Rectal smooth muscle tissue (tissue), 1 donor: ENCODE data around the gene METTL8.

ENCODE experiments used
- H3K27ac ChIP-seq: one replicate; pipeline ENCODE4 v1.7.0; 2013; ENCODE audit warnings: low read depth, low read length, inconsistent platforms
- H3K27me3 ChIP-seq: one replicate; pipeline ENCODE4 v1.7.0; 2013; ENCODE audit warnings: low read length; ENCODE audit not compliant: control insufficient read depth, insufficient read depth
- H3K36me3 ChIP-seq: one replicate; pipeline ENCODE4 v1.7.0; 2013; ENCODE audit warnings: low read length; ENCODE audit not compliant: control insufficient read depth, insufficient read depth
- H3K4me1 ChIP-seq: one replicate; pipeline ENCODE4 v1.7.0; 2013; ENCODE audit warnings: low read length; ENCODE audit not compliant: control insufficient read depth, insufficient read depth
- H3K4me3 ChIP-seq: one replicate; pipeline ENCODE4 v1.7.0; 2013; ENCODE audit warnings: low read length
- H3K9ac ChIP-seq: one replicate; pipeline ENCODE4 v1.7.0; 2013; ENCODE audit warnings: low read length

METTL8 gene

GRCh38 chr2:171346723-171347557, 86.8 kb downstream of the METTL8 start:
- H3K27ac ChIP-seq: peak overlapping the region; percentile 7
- H3K4me3 ChIP-seq: no peak overlapping the region
- no peaks in the 10 kb centered on the region for H3K27me3 ChIP-seq
- peaks cover 11% of the 10 kb centered on the region for H3K4me1 ChIP-seq
- no peaks in the 10 kb centered on the region for H3K36me3 ChIP-seq
- no peak overlapping the region for H3K9ac ChIP-seq

- Histone ChIP-seq H3K36me3 (no peaks in the 10 kb centered on the region), H3K4me1 (peaks cover 11% of the 10 kb centered on the region), H3K9ac (no peak overlapping the region), H3K27ac (no peak overlapping the region), H3K27me3 (no peaks in the 10 kb centered on the region), H3K4me3 (no peak overlapping the region)
Observed at GRCh38 chr2:171345971-171346722, 87.6 kb downstream of the METTL8 start.

GRCh38 chr2:171344182-171344581, 89.6 kb downstream of the METTL8 start:
- no peaks in the 10 kb centered on the region for H3K36me3 ChIP-seq
- no peak overlapping the region for H3K4me3 ChIP-seq
- no peak overlapping the region for H3K9ac ChIP-seq
- no peak overlapping the region for H3K27ac ChIP-seq
- H3K4me1 ChIP-seq: peaks cover 11% of the 10 kb centered on the region
- H3K27me3 ChIP-seq: no peaks in the 10 kb centered on the region

GRCh38 chr2:171342067-171342413, 91.8 kb downstream of the METTL8 start:
- Histone ChIP-seq H3K4me3 (no peak overlapping the region), H3K27ac (no peak overlapping the region), H3K4me1 (peaks cover 2% of the 10 kb centered on the region), H3K27me3 (no peaks in the 10 kb centered on the region), H3K36me3 (no peaks in the 10 kb centered on the region), H3K9ac (no peak overlapping the region)

GRCh38 chr2:171341394-171342066, 92.3 kb downstream of the METTL8 start:
- H3K27me3 ChIP-seq: no peaks in the 10 kb centered on the region
- no peaks in the 10 kb centered on the region for H3K36me3 ChIP-seq
- no peak overlapping the region for H3K4me3 ChIP-seq
- no peak overlapping the region for H3K27ac ChIP-seq
- H3K9ac ChIP-seq: no peak overlapping the region
- H3K4me1 ChIP-seq: peaks cover 2% of the 10 kb centered on the region

- H3K9ac ChIP-seq: no peak overlapping the region
- peaks cover 2% of the 10 kb centered on the region for H3K4me1 ChIP-seq
- H3K27me3 ChIP-seq: no peaks in the 10 kb centered on the region
- H3K27ac ChIP-seq: no peak overlapping the region
- H3K4me3 ChIP-seq: no peak overlapping the region
- no peaks in the 10 kb centered on the region for H3K36me3 ChIP-seq
Observed at GRCh38 chr2:171334946-171335345, 98.8 kb downstream of the METTL8 start.

- Histone ChIP-seq H3K36me3 (no peaks in the 10 kb centered on the region), H3K27me3 (no peaks in the 10 kb centered on the region), H3K4me1 (peaks cover 2% of the 10 kb centered on the region)
Observed at GRCh38 chr2:171334171-171334570, 99.6 kb downstream of the METTL8 start.

GRCh38 chr2:171330155-171330956, 103.4 kb downstream of the METTL8 start:
- no peak overlapping the region for H3K27ac ChIP-seq
- no peak overlapping the region for H3K4me3 ChIP-seq
- H3K9ac ChIP-seq: no peak overlapping the region
- H3K36me3 ChIP-seq: no peaks in the 10 kb centered on the region
- no peaks in the 10 kb centered on the region for H3K27me3 ChIP-seq
- H3K4me1 ChIP-seq: peaks cover 10% of the 10 kb centered on the region

More at GRCh38 chr2:171334171-171334570, 99.6 kb downstream of the METTL8 start:
- no peak overlapping the region for H3K27ac ChIP-seq
- no peak overlapping the region for H3K4me3 ChIP-seq
- no peak overlapping the region for H3K9ac ChIP-seq

- Histone ChIP-seq H3K4me1 (peaks cover 10% of the 10 kb centered on the region), H3K9ac (no peak overlapping the region), H3K4me3 (no peak overlapping the region), H3K27ac (peak overlapping the region; percentile 56), H3K27me3 (no peaks in the 10 kb centered on the region), H3K36me3 (no peaks in the 10 kb centered on the region)
Observed at GRCh38 chr2:171327043-171327496, 106.7 kb downstream of the METTL8 start.

- H3K27me3 ChIP-seq: no peaks in the 10 kb centered on the region
- no peak overlapping the region for H3K4me3 ChIP-seq
- H3K27ac ChIP-seq: no peak overlapping the region
- H3K4me1 ChIP-seq: peaks cover 10% of the 10 kb centered on the region
- H3K9ac ChIP-seq: no peak overlapping the region
- no peaks in the 10 kb centered on the region for H3K36me3 ChIP-seq
Observed at GRCh38 chr2:171325886-171326585, 107.8 kb downstream of the METTL8 start.

- Histone ChIP-seq H3K27ac (no peak overlapping the region), H3K4me1 (peaks cover 18% of the 10 kb centered on the region), H3K36me3 (no peaks in the 10 kb centered on the region), H3K4me3 (no peak overlapping the region), H3K9ac (no peak overlapping the region), H3K27me3 (no peaks in the 10 kb centered on the region)
Observed at GRCh38 chr2:171323971-171324528, 109.7 kb downstream of the METTL8 start.
